ENCODE data around the gene PRR20E. TPM values are rescaled to one million over a fixed set of nuclear protein-coding genes. Genes with fewer than 3 reads are reported as not detected.

PRR20E gene
- total RNA-seq = not detected in 2 replicates

GRCh38 chr13:57166897-57167296 is at the start of gene PRR20E:
Gene PRR20E (plus strand): TSS chr13:57167197. CDS start chr13:57167584, 387 bp downstream.

DNA sequence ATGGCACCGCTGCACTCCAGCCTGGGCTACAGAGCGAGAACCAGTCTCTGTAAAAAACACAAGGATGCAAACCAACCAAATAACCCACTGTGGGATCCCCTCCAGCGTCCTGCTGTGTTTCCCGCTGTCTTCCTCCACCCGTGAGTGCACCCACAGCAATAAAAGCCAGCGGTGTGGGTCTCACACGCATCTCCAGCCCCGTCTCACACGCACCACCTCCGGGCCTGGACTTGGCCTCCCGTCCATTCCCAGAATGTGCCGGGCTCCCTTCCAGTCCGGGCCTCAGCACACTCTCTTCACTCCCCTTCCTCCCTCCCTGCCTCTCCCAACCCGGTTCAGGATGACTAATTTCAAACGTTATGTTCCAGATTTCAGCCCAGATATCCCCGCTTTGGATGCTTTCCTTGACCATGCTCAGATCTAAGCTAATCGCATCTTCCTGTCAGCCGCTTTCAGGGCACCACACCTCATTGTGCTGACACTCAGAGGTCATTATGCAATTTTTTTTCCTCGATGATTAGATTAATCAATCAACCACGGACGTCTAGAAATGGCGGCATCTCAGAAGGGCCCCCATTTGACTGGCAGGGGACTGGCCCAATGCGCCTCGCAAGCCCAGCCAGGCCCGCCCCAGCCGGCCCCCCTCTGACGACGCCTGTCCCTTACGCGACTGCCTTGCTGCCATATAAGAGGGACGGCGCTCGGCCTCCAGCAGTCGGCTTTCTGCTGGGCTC is 26.6 kb upstream of the PRR20E start, which contains the start of gene PRR20A:
PRR20A (plus strand) TSS at position 684 of the 734 bp plus-strand sequence. CDS start 387 bp downstream, outside the sequence.

GRCh38 chr13:57147188-57147587 is 19.8 kb upstream of the PRR20E start, which contains the start of gene PRR20B:
Gene PRR20B (plus strand): TSS chr13:57147488. CDS start chr13:57147875, 387 bp downstream.

GRCh38 chr13:57153761-57154160 is 13.2 kb upstream of the PRR20E start, which contains the start of gene PRR20C:
Gene PRR20C (plus strand): TSS chr13:57154061. CDS start chr13:57154448, 387 bp downstream.

DNA sequence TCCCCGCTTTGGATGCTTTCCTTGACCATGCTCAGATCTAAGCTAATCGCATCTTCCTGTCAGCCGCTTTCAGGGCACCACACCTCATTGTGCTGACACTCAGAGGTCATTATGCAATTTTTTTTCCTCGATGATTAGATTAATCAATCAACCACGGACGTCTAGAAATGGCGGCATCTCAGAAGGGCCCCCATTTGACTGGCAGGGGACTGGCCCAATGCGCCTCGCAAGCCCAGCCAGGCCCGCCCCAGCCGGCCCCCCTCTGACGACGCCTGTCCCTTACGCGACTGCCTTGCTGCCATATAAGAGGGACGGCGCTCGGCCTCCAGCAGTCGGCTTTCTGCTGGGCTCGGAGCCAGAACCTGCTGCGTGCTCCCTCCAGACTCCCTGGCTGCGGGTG is 6.7 kb upstream of the PRR20E start, which contains the start of gene PRR20D:
PRR20D (plus strand) TSS at position 301 of the 400 bp plus-strand sequence. CDS start 387 bp downstream, outside the sequence.

Small RNA genes within 50 kb of the gene (small RNA-seq; reads per million reads assigned to genes)
- not detected for gene PRR20FP

Other genes with a start within 250 kb of the PRR20E start
- not detected in 2 replicates for gene PRR20A, start 26.3 kb upstream of the PRR20E start, total RNA-seq
- gene PRR20B, start 19.7 kb upstream of the PRR20E start, total RNA-seq = not detected in 2 replicates
- not detected in 2 replicates for gene PRR20C, start 13.1 kb upstream of the PRR20E start, total RNA-seq
- gene PRR20D, start 6.6 kb upstream of the PRR20E start, total RNA-seq = not detected in 2 replicates

All from hair follicle dermal papilla cell (primary cell).